ENCODE results near the gene BMPR1B.
"Not testable (repeated sequence)": the region's sequence is repeated elsewhere in the genome, so short reads cannot be mapped to it uniquely, and the experiment has no call there.

Gene BMPR1B

DNA sequence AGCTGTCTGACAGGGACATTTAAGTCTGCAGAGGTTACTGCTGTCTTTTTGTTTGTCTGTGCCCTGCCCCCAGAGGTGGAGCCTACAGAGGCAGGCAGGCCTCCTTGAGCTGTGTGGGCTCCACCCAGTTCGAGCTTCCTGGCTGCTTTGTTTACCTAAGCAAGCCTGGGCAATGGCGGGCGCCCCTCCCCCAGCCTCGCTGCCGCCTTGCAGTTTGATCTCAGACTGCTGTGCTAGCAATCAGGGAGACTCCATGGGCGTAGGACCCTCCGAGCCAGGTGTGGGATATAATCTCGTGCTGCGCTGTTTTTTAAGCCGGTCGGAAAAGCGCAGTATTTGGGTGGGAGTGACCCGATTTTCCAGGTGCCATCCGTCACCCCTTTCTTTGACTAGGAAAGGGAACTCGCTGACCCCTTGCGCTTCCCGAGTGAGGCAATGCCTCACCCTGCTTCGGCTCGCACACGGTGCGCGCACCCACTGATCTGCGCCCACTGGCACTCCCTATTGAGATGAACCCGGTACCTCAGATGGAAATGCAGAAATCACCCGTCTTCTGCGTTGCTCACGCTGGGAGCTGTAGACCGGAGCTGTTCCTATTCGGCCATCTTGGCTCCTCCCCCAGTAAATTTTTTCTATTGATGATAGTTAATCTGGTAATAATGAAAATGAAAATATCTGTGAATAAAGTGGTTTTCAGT, 83.6 kb downstream of the BMPR1B start:
- not testable (repeated sequence) for DNase-seq

DNA sequence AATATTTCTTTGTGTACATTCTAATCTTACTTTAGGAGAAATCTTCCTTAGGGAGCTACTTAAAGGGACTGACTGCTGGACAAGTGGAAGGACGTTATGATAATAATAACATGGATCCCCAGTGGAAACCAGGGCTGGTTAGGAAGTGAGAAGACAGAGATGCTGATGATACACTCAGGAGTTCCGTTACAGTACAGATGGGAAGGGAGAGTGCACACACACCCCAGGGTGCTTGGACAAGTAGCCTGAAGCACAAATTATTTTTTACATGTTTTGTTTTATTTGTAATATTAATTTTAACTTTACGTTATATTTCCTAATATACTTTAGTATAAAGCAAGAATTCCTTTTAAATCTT, 84.1 kb downstream of the BMPR1B start:
- DNase-seq = no peak

DNA sequence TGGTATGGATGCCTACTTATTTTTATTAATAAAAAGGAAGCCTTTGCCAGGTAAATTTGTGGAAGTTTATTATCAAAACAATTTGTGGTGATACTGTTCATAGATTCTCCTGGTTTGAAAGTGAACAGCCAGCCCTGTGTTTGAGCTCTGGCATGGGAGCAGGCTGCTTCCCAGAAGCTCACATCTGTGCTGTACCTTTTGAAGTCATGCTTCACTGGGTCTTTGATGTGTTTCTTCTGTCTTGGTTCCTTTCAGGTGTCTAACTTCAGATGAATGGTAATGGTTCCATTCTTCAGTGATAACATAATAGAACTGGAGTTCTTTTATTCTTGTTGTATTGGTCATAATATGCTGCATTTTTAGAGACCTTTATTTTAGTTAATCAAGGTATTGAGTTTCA, 85.5 kb downstream of the BMPR1B start:
- peak in 1 of 2 experiments; percentile 8 for DNase-seq

DNA sequence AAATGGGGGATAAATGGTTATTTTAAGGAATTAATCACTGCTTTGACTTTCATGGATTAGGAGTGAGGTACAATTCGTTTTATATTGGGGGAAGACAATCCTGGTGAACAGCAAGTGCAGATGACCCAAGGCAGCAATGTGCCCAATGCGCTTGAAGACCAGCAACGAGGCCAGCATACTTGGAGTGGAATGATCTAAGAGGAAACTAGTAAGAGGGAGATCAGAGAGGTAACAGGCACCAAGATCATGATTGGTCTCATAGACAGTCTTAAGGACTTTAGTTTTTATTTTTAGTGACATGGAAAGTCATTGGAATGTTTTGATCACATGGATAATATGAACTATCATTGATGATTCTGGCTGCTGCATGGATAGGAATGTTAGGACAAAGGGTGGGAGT, 90.6 kb downstream of the BMPR1B start:
- DNase-seq = no peak

DNA sequence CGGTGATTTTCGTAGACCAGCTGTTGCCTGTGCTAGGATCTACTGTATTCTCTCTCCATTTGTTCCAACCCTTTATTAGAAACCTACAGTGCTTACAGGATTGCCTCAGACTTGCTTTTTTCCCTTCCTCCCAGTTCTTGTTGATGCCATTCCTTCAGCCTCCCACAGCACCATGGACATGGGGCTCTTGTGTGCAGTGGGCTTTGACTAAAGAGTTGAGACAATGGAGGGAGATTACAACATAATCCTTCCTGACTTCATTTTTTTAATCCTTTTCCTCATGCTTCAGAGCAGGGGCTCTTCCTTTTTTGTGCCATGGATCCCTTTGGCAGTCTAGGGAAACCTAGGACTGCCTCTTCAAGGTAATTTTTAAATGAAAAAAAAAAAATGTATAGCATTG, 92.1 kb downstream of the BMPR1B start:
- DNase-seq = no peak

DNA sequence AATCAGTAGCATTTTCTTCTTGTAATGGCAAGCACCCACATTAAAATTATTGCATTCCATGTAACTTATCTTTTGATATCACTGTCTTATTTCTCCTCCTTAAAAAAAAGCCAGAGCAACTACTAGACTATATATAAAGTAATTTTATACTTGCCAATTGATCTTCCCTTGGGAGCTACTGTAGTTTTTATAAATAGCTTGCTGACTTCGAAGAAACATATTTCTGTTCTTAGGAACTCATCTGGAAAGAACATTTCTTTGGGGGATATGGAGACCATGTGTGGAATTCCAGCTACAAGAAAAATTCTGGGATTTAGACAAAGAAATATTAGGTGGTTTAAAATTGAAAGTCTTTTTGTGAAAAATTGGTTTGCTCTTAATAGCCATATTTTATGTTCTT, 94.9 kb downstream of the BMPR1B start:
- DNase-seq = no peak

DNA sequence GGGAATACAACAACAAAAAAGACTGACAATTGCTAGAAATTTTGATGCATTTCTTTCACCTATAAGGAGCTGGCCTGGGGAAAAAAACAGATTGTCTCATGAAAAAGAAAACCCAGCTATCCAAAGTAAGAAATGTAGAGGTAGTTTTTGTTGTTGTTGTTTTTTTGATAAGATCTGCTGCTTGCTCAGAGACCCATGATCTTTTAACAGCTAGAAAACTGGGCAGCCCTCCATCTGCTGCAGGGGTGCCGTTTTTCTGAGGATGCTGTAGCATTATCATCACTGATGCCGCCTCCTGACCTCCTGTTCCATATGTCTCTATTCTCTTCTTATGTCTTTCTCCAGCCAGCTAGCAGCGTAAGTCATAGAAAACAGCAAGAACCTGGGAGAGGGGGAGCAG, 98.3 kb downstream of the BMPR1B start:
- DNase-seq = no peak

DNA sequence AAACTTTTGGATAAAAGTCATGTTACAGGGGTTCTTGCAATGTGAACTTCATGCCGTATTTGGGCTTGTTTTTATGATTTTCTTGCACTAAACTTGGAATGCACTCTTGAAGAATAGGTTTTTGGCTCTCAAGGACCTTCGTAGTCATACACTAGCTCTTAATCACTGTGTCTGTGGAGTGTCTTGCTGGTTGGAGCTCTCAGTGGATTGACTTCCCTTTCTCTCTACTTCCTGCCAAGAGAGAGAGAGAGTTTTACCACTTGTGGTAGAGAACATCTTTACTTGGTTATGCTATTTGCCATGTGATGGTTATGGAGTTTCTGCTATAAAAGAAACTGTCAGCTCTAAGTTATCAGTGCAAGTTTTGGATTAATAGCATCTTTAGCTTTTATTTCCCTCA, 112.4 kb downstream of the BMPR1B start:
- no peak for DNase-seq

DNA sequence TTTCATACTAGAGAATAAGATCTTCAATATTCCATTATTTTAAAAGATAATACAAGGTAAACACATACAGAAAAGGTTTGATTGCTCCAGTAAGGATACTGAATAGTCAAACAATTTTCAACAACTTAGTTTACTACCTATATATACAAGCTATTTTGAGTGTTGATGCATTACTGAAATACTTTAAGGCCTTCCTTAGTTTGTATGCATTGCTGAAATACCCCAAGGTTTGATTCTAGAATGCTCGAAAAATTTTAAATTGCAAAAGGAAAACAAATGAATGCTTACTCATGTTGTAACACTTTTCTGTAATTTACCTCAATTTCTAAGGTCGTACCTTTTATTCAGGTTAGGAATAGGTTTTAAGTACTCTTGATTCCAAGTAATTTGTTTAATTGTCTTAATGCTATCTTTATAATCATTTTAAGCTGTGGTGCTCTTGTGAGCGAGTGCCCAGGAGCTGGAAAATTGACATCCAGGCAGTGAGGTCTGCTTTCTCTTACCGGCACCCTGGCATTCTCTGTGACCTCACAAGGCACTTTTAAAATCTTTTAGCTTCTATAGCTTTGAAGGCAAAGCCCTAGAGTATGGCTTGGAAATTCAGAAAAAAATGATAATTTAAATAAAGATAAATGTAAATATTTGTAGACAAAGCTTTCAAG, 114.0 kb downstream of the BMPR1B start:
- no peak for DNase-seq

DNA sequence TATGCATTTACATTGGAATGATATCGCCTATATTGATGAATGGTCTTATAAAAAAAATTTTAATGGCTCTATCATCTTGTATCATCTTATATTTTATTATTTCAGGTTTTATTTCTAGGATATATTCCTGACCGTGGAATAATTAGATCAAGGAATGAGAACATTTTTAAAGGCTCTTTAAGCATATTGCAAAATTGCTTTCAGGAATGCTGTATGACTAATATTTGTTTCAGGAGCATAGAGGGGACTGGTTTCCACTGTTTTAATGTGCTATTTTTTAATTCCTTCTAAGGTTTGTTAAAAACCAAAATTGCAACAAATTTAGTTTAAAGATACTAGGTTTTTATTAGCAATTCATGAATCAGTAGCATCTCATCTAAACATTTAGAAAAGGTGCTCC, 120.2 kb downstream of the BMPR1B start:
- DNase-seq = no peak

DNA sequence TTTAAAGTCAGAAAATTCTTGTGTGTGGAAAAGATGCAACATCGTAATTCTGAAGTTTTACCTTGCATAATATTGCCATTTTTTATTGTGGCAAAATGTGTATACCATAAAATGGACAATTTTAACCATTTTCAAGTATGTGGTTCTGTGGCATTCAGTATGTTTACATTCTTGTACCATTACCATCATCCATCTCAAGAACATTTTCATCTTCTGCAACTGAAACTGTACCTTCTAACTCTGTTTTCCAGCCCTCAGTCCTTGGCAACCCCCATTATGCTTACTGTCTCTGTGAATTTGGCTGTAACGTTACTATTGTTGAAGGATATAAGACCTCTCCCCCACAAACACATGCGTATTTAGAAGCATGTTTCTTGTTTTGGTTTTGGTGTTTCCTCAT, 123.2 kb downstream of the BMPR1B start:
- no peak for DNase-seq

DNA sequence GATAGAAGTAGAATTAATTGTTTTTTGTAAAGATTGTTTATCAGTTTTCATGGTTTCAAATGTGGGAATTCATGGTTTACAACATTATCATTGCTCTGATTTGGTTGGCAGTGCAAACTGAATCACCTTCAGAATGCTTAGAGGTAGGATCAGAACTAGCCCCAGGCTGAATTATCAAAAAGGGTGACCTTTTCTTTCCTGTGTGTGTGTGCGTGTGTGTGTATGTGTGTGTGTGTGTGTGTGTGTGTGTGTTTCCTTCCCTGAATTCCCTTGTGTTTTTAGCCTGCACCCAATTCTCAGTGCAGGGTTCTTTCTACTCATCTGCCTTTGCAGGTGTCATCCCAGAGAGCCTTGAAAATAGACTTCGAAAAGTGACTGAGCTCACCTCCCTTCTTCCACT, 125.0 kb downstream of the BMPR1B start:
- DNase-seq = no peak

DNA sequence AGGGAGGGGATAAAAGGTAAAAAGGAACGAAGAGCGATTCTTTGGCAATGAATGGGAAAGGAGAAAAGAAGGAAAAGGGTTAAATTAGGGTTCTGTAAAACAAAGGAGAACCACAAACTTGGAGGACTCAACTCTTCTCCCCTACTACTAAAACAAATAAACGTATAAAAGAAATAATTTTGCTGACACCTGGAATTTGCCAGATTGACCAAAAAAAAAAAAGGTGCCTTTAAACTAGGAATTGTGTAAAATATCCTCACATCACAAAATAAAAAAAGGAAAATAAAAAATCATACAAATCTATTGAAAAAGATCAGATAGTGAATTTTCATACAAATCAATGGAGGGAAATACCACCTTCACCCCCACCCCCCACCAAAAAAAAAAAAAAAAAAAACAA, 129.3 kb downstream of the BMPR1B start:
- no peak for DNase-seq

DNA sequence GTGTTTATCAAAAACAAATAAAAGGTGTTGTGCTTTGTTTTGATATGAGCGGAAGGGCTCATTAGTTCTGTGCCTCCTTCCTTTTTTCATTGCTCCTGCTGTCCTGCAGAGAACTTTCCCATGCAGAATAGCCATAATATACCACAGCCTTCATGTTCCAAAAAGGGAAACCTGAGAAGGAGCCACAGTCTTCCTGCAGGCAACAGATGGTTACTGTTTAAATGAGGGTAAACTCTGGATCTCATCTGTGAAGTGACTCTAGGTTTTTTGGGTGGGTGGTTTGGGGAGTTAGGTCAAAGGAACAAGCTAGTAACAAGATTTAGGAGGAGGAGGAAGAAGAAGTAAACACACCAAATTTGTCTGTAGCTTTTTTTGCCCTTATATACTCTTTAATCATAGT, 131.8 kb downstream of the BMPR1B start:
- DNase-seq = no peak

DNA sequence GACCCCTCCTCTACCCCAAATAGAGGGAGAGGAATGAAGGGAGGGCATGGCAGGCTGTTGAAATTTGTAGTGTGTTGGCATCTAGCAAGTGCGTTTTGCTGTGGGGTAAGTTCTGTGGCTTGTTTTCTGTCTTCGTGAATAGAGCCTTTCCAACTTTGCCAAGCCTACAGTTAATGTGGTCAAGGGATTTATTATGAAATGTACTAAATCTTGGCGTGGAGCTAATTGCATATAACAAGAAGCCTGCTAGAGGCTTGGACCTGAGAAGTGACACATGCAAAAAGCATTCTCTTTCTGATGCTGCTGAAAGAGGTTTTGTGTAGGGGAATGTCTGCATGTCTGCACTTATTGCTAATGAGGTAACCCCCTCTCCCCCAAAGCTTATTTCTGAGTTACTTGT, 132.2 kb downstream of the BMPR1B start:
- DNase-seq = no peak

DNA sequence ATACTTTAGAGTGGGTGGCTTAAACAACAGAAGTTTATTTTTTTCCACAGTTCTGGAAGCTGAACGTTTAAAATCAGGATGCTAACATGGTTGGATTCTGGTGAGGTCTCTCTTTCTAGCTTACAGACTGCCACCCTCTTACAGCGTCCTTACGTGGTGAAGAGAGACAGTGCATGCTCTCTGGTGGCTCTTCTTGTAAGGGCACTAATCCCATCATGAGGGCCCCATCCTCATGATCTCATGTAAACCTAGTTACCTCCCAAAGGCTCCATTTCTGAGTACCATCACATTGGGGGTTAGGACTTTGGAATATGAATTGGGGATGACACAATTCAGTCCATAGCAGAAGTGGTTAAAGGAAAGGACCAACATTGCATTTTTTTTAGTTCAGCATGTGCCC, 132.8 kb downstream of the BMPR1B start:
- no peak for DNase-seq

DNA sequence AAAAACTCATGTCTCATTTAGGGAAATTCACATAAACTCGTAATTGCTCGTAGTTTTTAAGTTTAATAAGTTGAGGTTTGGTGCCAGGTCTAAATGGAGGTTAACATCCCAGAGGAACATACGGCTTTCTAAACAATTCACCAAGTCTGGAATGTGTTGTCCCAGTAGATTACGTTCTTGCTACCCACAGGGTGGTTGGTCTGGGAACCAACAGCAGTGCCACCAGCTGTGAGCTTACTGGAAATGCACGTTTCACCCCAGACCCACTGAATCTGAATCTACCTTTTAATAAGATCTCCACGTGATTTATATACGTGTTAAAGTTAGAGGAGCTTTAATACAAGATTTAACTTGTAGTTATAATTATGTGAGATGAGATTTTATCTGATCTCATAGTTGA, 134.3 kb downstream of the BMPR1B start:
- DNase-seq = no peak

DNA sequence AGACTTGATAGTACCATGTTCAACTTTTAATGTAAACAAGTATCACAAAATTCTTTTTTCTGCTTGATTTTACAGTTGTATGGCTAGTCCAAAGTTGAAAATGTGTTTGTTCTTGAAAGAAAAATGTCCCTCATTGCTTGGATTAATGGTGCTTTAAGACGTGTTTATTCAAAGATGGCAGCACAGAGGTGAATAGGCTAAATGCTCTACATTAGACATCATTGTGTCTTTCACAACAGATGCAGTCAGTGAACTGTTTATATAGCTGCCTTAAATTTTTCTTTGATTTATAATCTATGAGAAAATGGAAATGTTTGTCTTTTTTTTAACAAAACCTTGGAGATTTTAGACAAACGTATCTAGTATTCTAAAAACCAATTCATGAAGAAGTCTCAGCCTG, 137.3 kb downstream of the BMPR1B start:
- DNase-seq = no peak

DNA sequence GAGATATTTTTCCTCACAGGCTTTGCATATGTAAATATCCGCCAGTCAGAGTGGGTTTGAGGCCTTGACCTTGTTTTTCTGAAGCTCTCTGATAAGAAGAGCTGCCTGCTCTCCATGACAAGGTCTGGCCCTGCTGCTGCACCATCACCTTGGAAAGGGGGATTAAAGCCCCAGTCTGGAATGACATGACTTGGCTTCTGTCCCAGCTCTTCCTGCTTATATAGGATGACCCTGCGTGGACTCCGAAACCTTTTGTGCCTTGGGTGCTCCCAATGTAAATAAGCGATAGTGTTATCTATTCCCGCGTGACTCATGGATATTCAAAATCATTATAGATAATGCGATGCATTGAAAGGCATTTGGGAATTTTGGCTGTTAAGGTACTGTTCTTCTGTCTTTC, 139.3 kb downstream of the BMPR1B start:
- DNase-seq = no peak

DNA sequence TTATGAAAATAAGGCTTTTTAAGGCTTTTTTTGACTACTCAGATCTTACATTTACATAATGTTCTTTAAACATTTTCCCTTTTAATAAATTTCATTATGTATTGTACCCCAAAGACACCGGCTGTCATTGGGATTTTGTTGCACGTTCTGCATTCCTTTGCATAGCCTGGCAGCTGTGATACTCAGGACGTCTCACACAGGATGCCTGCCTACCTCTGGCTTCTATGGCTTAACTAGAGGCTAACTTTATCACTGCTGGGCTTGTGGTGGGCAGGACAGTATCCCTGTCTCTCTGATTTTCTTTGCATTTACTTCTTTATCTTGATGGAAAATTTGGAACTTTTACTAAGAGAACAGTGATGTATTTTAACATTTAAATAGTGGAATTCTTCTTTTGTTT, 147.8 kb downstream of the BMPR1B start:
- DNase-seq = no peak

DNA sequence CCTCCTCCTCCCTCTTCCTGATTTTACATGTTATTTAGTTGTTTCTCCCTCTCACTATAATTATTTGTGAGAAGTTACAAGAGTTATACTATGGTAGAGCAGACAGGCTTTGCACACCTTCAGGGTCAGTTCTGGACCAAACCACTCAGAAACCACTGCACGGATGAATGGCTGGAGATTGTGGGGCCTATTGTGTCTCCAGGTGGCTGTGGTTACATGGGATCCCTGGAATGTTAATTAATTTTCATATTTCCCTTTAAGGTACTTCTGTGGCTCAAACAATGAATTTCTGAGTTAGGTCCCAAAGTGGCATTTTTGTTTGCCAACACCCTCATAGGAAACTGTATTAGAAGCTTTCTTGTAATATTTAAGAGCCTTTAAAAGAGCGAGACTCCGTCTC, 151.9 kb downstream of the BMPR1B start:
- DNase-seq = peak in 1 of 2 experiments; percentile 7

DNA sequence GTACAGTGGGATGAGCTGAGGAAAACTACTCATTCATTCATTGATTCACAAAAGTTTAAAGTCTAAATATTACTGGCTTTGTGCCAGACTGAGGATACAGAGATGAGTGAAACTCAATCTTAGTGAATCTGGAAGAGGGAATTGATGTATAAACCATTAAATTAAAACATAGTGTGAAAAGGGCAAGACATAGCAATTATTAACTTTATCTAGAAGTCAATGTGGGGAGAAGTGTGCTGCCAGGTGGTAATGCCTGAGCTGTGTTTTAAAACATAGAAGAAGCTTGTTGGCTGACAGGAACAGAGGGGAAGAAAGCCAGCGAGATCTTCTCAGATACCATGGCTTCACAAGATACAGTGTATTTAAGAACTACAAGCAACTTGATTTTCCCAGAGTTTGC, 153.4 kb downstream of the BMPR1B start:
- no peak for DNase-seq

DNA sequence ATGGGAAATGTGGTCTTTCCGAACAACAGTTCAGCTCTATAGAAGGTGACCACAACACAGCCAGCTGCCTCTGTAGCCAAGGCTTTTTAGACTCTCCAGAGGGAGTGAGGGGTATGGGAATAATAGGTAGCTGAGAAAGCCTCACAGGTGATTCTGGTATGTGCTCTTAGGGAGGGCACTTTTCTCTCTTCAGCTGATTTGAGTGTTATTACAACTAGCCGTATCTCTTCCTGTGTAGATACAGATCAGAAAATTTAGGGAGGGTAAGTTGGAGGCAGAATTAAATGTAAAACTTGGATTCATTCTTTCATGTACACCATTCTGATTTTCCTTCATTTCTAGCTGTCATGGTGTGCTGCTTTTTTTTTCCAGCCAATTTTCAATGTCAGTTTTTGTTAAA, 154.9 kb downstream of the BMPR1B start:
- DNase-seq = no peak

DNA sequence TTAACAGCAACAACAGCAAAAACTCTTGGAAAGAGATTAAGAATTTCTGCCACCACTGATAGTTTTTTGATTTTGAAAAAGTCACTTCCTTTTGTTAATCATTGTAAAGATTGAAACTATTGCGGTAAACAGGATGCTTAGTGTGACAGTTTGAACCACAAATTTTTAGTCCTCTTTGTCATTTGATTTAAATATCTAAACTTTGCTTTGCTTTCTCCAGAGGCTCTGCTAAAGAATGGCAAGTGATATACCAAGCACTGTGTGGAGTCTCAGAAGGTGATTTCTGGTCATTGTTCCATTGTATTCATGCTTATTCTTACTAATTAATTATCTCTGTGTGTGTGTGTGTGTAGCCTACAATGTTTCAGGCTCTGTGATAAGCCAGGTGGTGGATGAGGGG, 155.6 kb downstream of the BMPR1B start:
- DNase-seq = no peak

DNA sequence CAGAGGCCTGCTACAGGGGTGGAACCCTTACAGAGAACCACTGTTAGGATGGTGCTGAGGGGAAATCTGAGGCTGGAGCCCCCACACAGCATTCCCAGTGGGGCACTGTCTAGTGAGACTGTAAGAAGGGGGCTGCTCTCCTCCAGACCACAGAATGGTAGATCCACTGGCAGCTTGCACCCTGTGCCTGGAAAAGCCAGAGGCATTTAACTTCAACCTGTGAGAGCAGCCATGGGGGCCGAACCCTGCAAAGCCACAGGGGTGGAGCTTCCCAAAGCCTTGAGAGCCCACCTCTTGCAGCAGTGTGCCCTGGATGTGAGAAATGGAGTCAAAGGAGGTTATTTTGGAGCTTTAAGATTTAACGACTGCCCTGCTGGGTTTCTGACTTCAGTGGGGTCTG, 159.4 kb downstream of the BMPR1B start:
- DNase-seq = no peak
